Colonic mucosa (tissue), 4 donors: ENCODE results near the gene RACK1. TPM values are rescaled to one million over a fixed set of nuclear protein-coding genes. Genes with fewer than 3 reads are reported as not detected.

ENCODE experiments used
- DNase-seq: peaks from one replicate; pipeline ENCODE4 v3.0.0-alpha.2; 2020
- H3K27ac ChIP-seq: fragments of 200-600 bp; one replicate; pipeline ENCODE4 v1.8.0; 2021
- H3K27me3 ChIP-seq: fragments of 200-600 bp; one replicate; pipeline ENCODE4 v1.8.0; 2021
- H3K36me3 ChIP-seq: fragments of 200-600 bp; one replicate; pipeline ENCODE4 v1.8.0; 2021
- H3K4me1 ChIP-seq: fragments of 200-600 bp; one replicate; pipeline ENCODE4 v1.8.0; 2021; ENCODE audit warnings: mild to moderate bottlenecking
- H3K4me3 ChIP-seq: fragments of 200-600 bp; one replicate; pipeline ENCODE4 v1.8.0; 2021
- H3K9ac ChIP-seq, 2 donors: one replicate each; pipeline ENCODE4 v1.7.0; 2013; ENCODE audit warnings: control low read depth in 2 of 2, low read depth in 2 of 2, low read length in 2 of 2
- H3K9me3 ChIP-seq: fragments of 200-600 bp; one replicate; pipeline ENCODE4 v1.8.0; 2021
- intact Hi-C: fragments of 100-400 bp; cut with DNase I; formaldehyde crosslinking; loops from one replicate; pipeline ENCODE4 v1.14.1; 2022
- total RNA-seq, 2 donors: library from RNA; stranded (reverse); fragmentation: NEBNext Ultra II Directional in 1 of 2; extraction: Animal tissue kit (Norgen Biotek cat#: 25700) in 1 of 2; gene quantifications; one replicate each; pipeline ENCODE4 v1.2.1, GENCODE V29; 2021
- TF ChIP-seq, protein P1 (sequence below): fragments of 200-600 bp; IDR thresholded peaks from one replicate; pipeline ENCODE4 v1.8.0; 2022; ENCODE audit warnings: antibody characterized with exemption, mild to moderate bottlenecking
- donor health status: healthy.
- donor health status: DM: no; HTN: no; CAD: no.
- donor health status: DM: no; HTN: no; CAD: no.

Gene RACK1
- total RNA-seq, 2 donors from 2014 or later, result 1,252 to 1,403 TPM

DNA sequence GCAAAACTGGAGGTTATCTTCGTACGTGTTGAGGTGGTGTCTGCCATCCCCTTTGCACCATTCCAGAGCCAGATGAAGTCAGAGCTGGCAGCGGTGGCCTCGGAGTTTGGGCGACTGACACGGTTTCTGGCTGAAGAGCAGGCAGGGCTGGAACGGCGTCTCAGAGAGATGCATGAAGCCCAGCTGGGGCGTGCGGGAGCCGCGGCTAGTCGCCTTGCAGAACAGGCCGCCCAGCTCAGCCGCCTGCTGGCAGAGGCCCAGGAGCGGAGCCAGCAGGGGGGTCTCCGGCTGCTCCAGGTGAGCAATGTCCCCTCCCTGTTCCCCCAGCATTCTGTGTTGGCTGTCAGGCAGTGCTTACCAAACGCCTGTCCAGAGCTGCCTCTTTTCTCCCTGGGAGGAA, 11.1 kb downstream of the RACK1 start:
- Histone ChIP-seq H3K27me3 (no peaks in the 10 kb centered on the region), H3K9ac (no peak overlapping the region), H3K27ac (no peak overlapping the region), H3K9me3 (no peaks in the 10 kb centered on the region), H3K36me3 (peaks cover 13% of the 10 kb centered on the region), H3K4me1 (no peaks in the 10 kb centered on the region), H3K4me3 (no peak overlapping the region)
- intact Hi-C loops, result no loop called here
- no peak for DNase-seq
- TF ChIP-seq, protein P1, sequence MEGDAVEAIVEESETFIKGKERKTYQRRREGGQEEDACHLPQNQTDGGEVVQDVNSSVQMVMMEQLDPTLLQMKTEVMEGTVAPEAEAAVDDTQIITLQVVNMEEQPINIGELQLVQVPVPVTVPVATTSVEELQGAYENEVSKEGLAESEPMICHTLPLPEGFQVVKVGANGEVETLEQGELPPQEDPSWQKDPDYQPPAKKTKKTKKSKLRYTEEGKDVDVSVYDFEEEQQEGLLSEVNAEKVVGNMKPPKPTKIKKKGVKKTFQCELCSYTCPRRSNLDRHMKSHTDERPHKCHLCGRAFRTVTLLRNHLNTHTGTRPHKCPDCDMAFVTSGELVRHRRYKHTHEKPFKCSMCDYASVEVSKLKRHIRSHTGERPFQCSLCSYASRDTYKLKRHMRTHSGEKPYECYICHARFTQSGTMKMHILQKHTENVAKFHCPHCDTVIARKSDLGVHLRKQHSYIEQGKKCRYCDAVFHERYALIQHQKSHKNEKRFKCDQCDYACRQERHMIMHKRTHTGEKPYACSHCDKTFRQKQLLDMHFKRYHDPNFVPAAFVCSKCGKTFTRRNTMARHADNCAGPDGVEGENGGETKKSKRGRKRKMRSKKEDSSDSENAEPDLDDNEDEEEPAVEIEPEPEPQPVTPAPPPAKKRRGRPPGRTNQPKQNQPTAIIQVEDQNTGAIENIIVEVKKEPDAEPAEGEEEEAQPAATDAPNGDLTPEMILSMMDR, result no peak

DNA sequence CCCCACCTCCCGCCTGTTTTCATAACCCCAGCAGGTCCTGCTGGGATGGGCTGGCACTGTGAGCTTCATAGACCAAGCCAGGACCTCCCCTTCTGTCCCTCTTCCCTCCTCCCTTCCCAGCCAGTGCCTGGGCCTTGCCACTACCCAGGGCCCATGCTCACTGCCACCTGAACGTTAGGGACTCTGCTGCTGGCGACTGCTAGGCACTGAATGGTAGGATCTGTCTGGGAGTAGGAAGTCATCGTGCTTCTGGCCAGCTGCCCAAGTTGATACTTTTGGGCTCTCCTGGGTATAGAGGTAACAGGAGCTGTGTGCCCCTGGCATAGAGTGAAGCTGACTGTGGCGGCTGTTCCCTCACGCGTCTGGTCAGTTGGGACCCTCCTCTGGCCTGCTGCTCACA, 12.3 kb downstream of the RACK1 start:
- no peak for DNase-seq
- H3K4me3 ChIP-seq, result no peak overlapping the region
- no peaks in the 10 kb centered on the region for H3K27me3 ChIP-seq
- TF ChIP-seq, protein P1, result no peak
- no peak overlapping the region for H3K27ac ChIP-seq
- H3K36me3 ChIP-seq, result peaks cover 1% of the 10 kb centered on the region
- intact Hi-C loops, result no loop called here
- H3K9me3 ChIP-seq, result no peaks in the 10 kb centered on the region
- no peak overlapping the region for H3K9ac ChIP-seq
- no peaks in the 10 kb centered on the region for H3K4me1 ChIP-seq

DNA sequence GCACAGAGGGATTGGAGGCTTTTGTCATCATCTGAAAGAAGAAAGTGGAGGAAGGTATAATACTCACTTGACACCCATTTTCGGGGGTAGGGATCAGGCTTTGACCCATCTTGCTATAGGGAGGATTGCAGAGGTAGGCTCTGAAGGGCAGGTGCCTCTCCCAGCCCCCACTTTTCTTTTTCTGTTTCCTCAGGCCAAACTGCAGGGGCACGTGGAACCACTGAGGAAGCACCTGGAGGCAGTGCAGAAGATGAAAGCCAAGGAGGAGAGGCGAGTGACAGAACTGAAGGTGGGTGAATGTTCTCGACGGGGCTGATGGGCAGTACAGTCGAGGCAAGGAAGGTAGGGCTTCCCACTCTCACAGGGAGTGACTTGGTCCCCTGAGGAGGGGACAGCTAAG, 13.2 kb downstream of the RACK1 start:
- Histone ChIP-seq H3K4me3 (no peak overlapping the region), H3K36me3 (no peaks in the 10 kb centered on the region), H3K9ac (no peak overlapping the region), H3K9me3 (no peaks in the 10 kb centered on the region), H3K4me1 (no peaks in the 10 kb centered on the region), H3K27ac (no peak overlapping the region), H3K27me3 (no peaks in the 10 kb centered on the region)
- TF ChIP-seq, protein P1, result no peak
- DNase-seq, result no peak
- intact Hi-C loops, result no loop called here

DNA sequence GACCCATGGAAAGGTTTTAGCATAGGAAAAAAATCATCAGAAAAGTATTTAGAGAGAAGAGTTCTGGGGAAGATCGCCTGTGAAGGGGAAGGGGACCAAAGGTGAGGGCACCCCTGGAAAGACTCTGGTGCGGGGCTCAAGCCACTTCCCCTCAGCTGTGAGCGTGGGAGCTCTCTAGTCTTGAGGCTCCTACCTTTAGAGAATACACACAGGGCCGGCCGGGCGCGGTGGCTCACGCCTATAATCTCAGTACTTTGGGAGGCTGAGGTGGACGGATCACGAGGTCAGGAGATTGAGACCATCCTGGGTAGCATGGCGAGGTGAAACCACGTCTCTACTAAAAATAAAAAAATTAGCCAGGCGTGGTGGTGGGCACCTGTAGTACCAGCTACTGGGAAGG, 13.7 kb downstream of the RACK1 start:
- Histone ChIP-seq H3K9me3 (no peaks in the 10 kb centered on the region), H3K4me1 (no peaks in the 10 kb centered on the region), H3K27ac (no peak overlapping the region), H3K9ac (no peak overlapping the region), H3K27me3 (no peaks in the 10 kb centered on the region), H3K36me3 (no peaks in the 10 kb centered on the region), H3K4me3 (no peak overlapping the region)
- no peak for DNase-seq
- intact Hi-C loops, result no loop called here
- TF ChIP-seq, protein P1, result no peak

DNA sequence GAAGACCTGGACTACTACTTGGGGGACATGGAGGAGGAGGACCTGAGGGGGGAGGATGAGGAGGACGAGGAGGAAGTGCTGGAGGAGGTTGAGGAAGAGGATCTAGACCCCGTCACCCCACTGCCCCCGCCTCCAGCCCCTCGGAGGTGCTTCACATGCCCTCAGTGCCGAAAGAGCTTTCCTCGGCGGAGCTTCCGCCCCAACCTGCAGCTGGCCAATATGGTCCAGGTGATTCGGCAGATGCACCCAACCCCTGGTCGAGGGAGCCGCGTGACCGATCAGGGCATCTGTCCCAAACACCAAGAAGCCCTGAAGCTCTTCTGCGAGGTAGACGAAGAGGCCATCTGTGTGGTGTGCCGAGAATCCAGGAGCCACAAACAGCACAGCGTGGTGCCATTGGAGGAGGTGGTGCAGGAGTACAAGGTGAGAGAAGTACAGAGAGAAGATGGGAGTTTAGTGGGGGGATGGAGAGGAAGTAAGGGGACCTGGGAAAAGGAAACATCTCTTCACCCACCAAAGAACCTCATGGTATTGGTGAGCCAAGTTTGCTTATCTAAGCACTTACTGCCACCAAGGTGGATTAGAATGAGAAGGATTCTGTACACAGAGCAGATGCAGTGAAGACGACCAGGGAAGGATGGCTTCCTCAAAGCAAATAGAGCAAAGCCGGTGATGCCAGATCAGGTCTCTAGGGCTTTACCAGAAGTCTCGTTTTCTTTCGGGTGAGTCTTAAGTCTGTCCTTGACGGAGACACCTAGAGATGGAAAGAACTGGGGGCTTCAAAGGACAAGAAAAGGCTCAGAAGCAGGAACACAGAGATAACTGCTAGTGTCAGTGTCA, 19.1 kb downstream of the RACK1 start:
- intact Hi-C loops, result no loop called here
- Histone ChIP-seq H3K36me3 (no peaks in the 10 kb centered on the region), H3K9me3 (no peaks in the 10 kb centered on the region), H3K4me1 (no peaks in the 10 kb centered on the region), H3K27ac (peak overlapping the region; percentile 97), H3K27me3 (no peaks in the 10 kb centered on the region), H3K9ac (peak overlapping the region; percentile 89 to 91), H3K4me3 (peak overlapping the region; percentile 71)
- TF ChIP-seq, protein P1, result no peak
- no peak for DNase-seq
